ENCODE data around the gene SPATA6. TPM values are rescaled to one million over a fixed set of nuclear protein-coding genes. Genes with fewer than 3 reads are reported as not detected.
"Not testable (repeated sequence)": the region's sequence is repeated elsewhere in the genome, so short reads cannot be mapped to it uniquely, and the experiment has no call there.

Gene SPATA6
- total RNA-seq (2014; rRNA removed; shearing (Covaris generic)): not detected in 2 replicates

GRCh38 chr1:48471691-48472576 is at the start of gene SPATA6:
SPATA6 (minus strand) TSS chr1:48472204; CDS start chr1:48472008, 196 bp downstream.
- Histone ChIP-seq H3K4me3 (peak within 1 kb of the TSS; percentile 46), H3K4me1 (replicated peaks) (peaks cover 3% of the 10 kb centered on the region; the same call in 1 of the 2 replicates), H3K36me3 (no peaks in the 10 kb centered on the region), H3K27ac (no peak within 1 kb of the TSS), H3K27me3 (replicated peaks) (no peaks in the 10 kb centered on the region; the same call in 1 of the 2 replicates), H3K9me3 (replicated peaks) (no peaks in the 10 kb centered on the region; the same call in 1 of the 2 replicates)
- peak; percentile 52 to 94 for DNase-seq (ENCODE audit: low read depth in 1 of 2, low spot score in 2 of 2)

GRCh38 chr1:48519896-48520295 is 47.9 kb upstream of the SPATA6 start:
- H3K4me1 ChIP-seq (replicated peaks); H3K4me3 ChIP-seq; H3K27ac ChIP-seq; H3K27me3 ChIP-seq (replicated peaks); H3K36me3 ChIP-seq; H3K9me3 ChIP-seq (replicated peaks); DNase-seq (ENCODE audit: low read depth in 1 of 2, low spot score in 2 of 2): not testable (repeated sequence)

DNA sequence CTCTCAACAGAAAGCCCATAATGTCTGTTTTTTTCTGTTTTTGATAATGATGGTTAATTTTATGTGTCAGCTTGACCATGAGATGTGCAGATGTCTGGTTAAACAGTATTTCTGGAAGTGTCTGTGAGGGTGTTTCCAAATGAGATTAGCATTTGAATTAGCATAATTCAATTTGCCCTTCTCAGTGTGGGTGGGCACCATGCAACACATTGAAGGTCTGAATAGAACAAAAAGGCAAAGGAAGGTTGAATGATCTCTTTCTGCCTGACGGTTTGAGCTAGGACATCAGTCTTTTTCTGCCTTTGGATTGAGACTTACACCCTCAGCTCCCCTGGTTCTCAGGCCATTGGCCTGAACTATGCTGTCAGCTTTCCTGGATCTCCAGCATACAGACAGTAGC is 34.9 kb upstream of the SPATA6 start:
- no peaks in the 10 kb centered on the region for H3K9me3 ChIP-seq (replicated peaks)
- no peak overlapping the region for H3K4me3 ChIP-seq
- H3K36me3 ChIP-seq: no peaks in the 10 kb centered on the region
- DNase-seq (ENCODE audit: low read depth in 1 of 2, low spot score in 2 of 2): no peak
- no peaks in the 10 kb centered on the region for H3K4me1 ChIP-seq (replicated peaks)
- H3K27ac ChIP-seq: no peak overlapping the region
- H3K27me3 ChIP-seq (replicated peaks): no peaks in the 10 kb centered on the region

GRCh38 chr1:48500541-48501450 is 28.8 kb upstream of the SPATA6 start:
- Histone ChIP-seq H3K27ac (no peak overlapping the region), H3K9me3 (replicated peaks) (no peaks in the 10 kb centered on the region), H3K36me3 (no peaks in the 10 kb centered on the region), H3K4me3 (no peak overlapping the region), H3K27me3 (replicated peaks) (no peaks in the 10 kb centered on the region), H3K4me1 (replicated peaks) (no peaks in the 10 kb centered on the region)
- DNase-seq (ENCODE audit: low read depth in 1 of 2, low spot score in 2 of 2): no peak

GRCh38 chr1:48499211-48499735 is 27.3 kb upstream of the SPATA6 start:
- Histone ChIP-seq H3K36me3 (no peaks in the 10 kb centered on the region), H3K4me1 (replicated peaks) (no peaks in the 10 kb centered on the region), H3K27ac (no peak overlapping the region), H3K9me3 (replicated peaks) (no peaks in the 10 kb centered on the region), H3K27me3 (replicated peaks) (no peaks in the 10 kb centered on the region), H3K4me3 (no peak overlapping the region)
- no peak for DNase-seq (ENCODE audit: low read depth in 1 of 2, low spot score in 2 of 2)

GRCh38 chr1:48498096-48498791 is 26.2 kb upstream of the SPATA6 start:
- Histone ChIP-seq H3K9me3 (replicated peaks) (no peaks in the 10 kb centered on the region), H3K27me3 (replicated peaks) (no peaks in the 10 kb centered on the region), H3K4me1 (replicated peaks) (no peaks in the 10 kb centered on the region), H3K4me3 (no peak overlapping the region), H3K36me3 (no peaks in the 10 kb centered on the region), H3K27ac (no peak overlapping the region)
- peak; percentile 49 to 68 for DNase-seq (ENCODE audit: low read depth in 1 of 2, low spot score in 2 of 2)

GRCh38 chr1:48495911-48496310 is 23.9 kb upstream of the SPATA6 start:
- Histone ChIP-seq H3K4me1 (replicated peaks) (no peaks in the 10 kb centered on the region), H3K4me3 (no peak overlapping the region), H3K9me3 (replicated peaks) (no peaks in the 10 kb centered on the region), H3K36me3 (no peaks in the 10 kb centered on the region), H3K27ac (no peak overlapping the region), H3K27me3 (replicated peaks) (no peaks in the 10 kb centered on the region)
- no peak for DNase-seq (ENCODE audit: low read depth in 1 of 2, low spot score in 2 of 2)

DNA sequence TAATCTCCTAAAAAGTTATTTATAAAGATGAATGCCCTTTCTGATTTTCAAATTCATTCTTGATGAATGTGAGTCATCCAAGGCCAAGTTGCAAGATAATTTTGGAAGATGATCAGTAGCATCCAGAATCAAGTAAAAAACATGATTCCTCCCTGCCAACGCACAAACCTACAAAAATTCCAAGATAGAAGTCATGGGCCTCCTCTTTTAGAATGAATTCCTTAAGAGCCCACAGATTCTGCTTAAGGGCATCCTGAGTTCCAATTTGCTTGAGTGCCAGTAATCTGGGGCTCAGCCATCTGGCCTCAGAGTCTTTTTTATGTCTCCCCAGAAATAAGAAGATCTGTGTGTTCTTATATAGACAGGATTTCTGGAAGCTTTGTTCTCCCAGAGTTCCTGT is 23.2 kb upstream of the SPATA6 start:
- H3K27me3 ChIP-seq (replicated peaks): no peaks in the 10 kb centered on the region
- no peaks in the 10 kb centered on the region for H3K36me3 ChIP-seq
- H3K4me1 ChIP-seq (replicated peaks): no peaks in the 10 kb centered on the region
- DNase-seq (ENCODE audit: low read depth in 1 of 2, low spot score in 2 of 2): no peak
- no peak overlapping the region for H3K27ac ChIP-seq
- no peak overlapping the region for H3K4me3 ChIP-seq
- H3K9me3 ChIP-seq (replicated peaks): no peaks in the 10 kb centered on the region

GRCh38 chr1:48493970-48494769 is 22.2 kb upstream of the SPATA6 start:
- Histone ChIP-seq H3K4me1 (replicated peaks) (no peaks in the 10 kb centered on the region), H3K27me3 (replicated peaks) (no peaks in the 10 kb centered on the region), H3K36me3 (no peaks in the 10 kb centered on the region), H3K9me3 (replicated peaks) (no peaks in the 10 kb centered on the region), H3K4me3 (no peak overlapping the region), H3K27ac (no peak overlapping the region)
- peak in 1 of 2 experiments; percentile 15 for DNase-seq (ENCODE audit: low read depth in 1 of 2, low spot score in 2 of 2)

- Histone ChIP-seq H3K4me1 (replicated peaks) (no peaks in the 10 kb centered on the region), H3K4me3 (no peak overlapping the region), H3K27me3 (replicated peaks) (no peaks in the 10 kb centered on the region), H3K27ac (no peak overlapping the region), H3K36me3 (no peaks in the 10 kb centered on the region), H3K9me3 (replicated peaks) (no peaks in the 10 kb centered on the region)
- DNase-seq (ENCODE audit: low read depth in 1 of 2, low spot score in 2 of 2): no peak
These were observed 21.0 kb upstream of the SPATA6 start for GRCh38 chr1:48493041-48493440.

GRCh38 chr1:48492392-48492791 is 20.4 kb upstream of the SPATA6 start:
- H3K4me1 ChIP-seq (replicated peaks): no peaks in the 10 kb centered on the region
- DNase-seq (ENCODE audit: low read depth in 1 of 2, low spot score in 2 of 2): no peak
- H3K27ac ChIP-seq: no peak overlapping the region
- H3K4me3 ChIP-seq: no peak overlapping the region
- H3K9me3 ChIP-seq (replicated peaks): no peaks in the 10 kb centered on the region
- no peaks in the 10 kb centered on the region for H3K27me3 ChIP-seq (replicated peaks)
- no peaks in the 10 kb centered on the region for H3K36me3 ChIP-seq

DNA sequence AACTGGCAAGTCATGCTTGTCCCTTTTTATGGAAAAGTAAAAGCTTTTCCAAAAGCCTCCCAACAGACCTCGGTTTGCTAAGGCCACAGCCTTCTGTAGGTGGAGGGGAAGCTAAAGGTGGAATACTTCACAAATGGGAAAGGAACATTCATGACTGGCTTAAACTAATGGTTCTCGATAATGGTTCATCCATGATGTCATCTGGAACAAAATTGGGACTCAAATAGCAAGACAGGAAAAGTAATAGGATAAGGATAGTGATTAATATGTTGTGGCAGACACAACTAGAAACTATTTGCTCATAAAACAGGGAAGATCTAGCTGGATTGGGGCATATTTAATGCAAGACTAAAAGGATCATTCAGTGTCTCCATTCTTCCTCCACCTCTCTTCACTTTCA is 16.7 kb upstream of the SPATA6 start:
- Histone ChIP-seq H3K9me3 (replicated peaks) (no peaks in the 10 kb centered on the region), H3K4me1 (replicated peaks) (no peaks in the 10 kb centered on the region), H3K4me3 (no peak overlapping the region), H3K27ac (no peak overlapping the region), H3K36me3 (no peaks in the 10 kb centered on the region), H3K27me3 (replicated peaks) (no peaks in the 10 kb centered on the region)
- no peak for DNase-seq (ENCODE audit: low read depth in 1 of 2, low spot score in 2 of 2)

DNA sequence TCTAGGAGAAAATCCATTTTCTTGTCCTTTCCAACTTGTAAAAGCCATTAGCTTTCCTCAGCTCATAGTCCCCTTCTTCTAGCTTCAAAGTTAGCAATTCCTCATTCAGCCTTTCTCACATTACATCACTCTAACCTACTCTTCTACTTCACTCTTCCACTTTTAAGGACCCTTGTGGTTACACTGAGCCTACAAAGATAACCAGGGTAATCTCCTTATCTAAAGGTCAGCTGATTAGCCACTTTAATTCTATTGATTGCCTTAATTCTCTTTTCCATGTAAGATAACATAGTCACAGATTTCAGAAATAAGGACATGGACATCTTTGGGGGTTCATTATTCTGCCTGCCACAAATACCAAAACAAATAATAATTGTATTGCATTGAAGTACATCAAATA is 8.5 kb upstream of the SPATA6 start:
- H3K4me1 ChIP-seq (replicated peaks): no peaks in the 10 kb centered on the region
- no peaks in the 10 kb centered on the region for H3K36me3 ChIP-seq
- H3K27ac ChIP-seq: no peak overlapping the region
- no peaks in the 10 kb centered on the region for H3K9me3 ChIP-seq (replicated peaks)
- DNase-seq (ENCODE audit: low read depth in 1 of 2, low spot score in 2 of 2): no peak
- H3K4me3 ChIP-seq: no peak overlapping the region
- no peaks in the 10 kb centered on the region for H3K27me3 ChIP-seq (replicated peaks)
